CD14-positive monocyte (primary cell): ENCODE data around the gene DMBT1. TPM values are rescaled to one million over a fixed set of nuclear protein-coding genes. Genes with fewer than 3 reads are reported as not detected.

ENCODE experiments used
- DNase-seq, 3 donors: peaks; one replicate each; pipeline ENCODE4 v3.0.0-alpha.2; 2011 to 2022
- H2AFZ ChIP-seq: 2 replicates; pipeline ENCODE4 v1.6.0; 2012; ENCODE audit warnings: mild to moderate bottlenecking, low read depth, low read length, inconsistent platforms; ENCODE audit not compliant: insufficient read depth, poor library complexity, severe bottlenecking
- H3K27ac ChIP-seq, 2 donors: 1 replicate in 1 of 2; 2 replicates in 1 of 2; pipeline ENCODE4 v1.5.1; 2012 to 2013; ENCODE audit warnings: low read length in 2 of 2, control low read depth in 1 of 2, inconsistent platforms in 1 of 2, low read depth in 1 of 2, mild to moderate bottlenecking in 1 of 2
- H3K27me3 ChIP-seq, 2 donors: one replicate each; pipeline versions ENCODE4 v1.6.0 to v1.6.1; 2011 to 2013; ENCODE audit warnings: low read length in 2 of 2; ENCODE audit not compliant: control insufficient read depth in 2 of 2, insufficient read depth in 2 of 2
- H3K36me3 ChIP-seq, 2 donors: replicated peaks in 1 of 2; 1 replicate in 1 of 2; 2 replicates in 1 of 2; pipeline versions ENCODE4 v1.5.1 to v1.6.1; 2012 to 2013; ENCODE audit warnings: low read length in 2 of 2, control low read depth in 1 of 2, inconsistent platforms in 1 of 2, mild to moderate bottlenecking in 1 of 2; ENCODE audit not compliant: insufficient read depth in 2 of 2, control insufficient read depth in 1 of 2
- H3K4me1 ChIP-seq, 2 donors: 1 replicate in 1 of 2; 2 replicates in 1 of 2; pipeline versions ENCODE4 v1.5.1 to v1.6.1; 2012 to 2013; ENCODE audit warnings: low read length in 2 of 2, control low read depth in 1 of 2, inconsistent platforms in 1 of 2, mild to moderate bottlenecking in 1 of 2, moderate library complexity in 1 of 2; ENCODE audit not compliant: insufficient read depth in 2 of 2, control insufficient read depth in 1 of 2
- H3K4me2 ChIP-seq: replicated peaks from 2 replicates; pipeline ENCODE3; 2012; ENCODE audit warnings: low read length, moderate library complexity, mild to moderate bottlenecking; ENCODE audit not compliant: poor library complexity, severe bottlenecking; ENCODE audit errors: extremely low read depth
- H3K4me3 ChIP-seq, 3 experiments: fragments of 200-600 bp in 1 of 3; sonication (generic) in 1 of 3; replicated peaks in 1 of 3; 1 replicate in 2 of 3; 2 replicates in 1 of 3; pipeline ENCODE4 v1.5.1; 2011 to 2013; ENCODE audit warnings: low read length in 3 of 3, mild to moderate bottlenecking in 3 of 3, control low read depth in 2 of 3, low read depth in 2 of 3, inconsistent platforms in 1 of 3, moderate library complexity in 1 of 3
- H3K79me2 ChIP-seq: 2 replicates; pipeline ENCODE4 v1.6.0; 2012; ENCODE audit warnings: mild to moderate bottlenecking, control low read depth, inconsistent platforms, low read length, moderate library complexity; ENCODE audit not compliant: insufficient read depth
- H3K9ac ChIP-seq: 2 replicates; pipeline ENCODE4 v1.6.0; 2017; ENCODE audit warnings: low read length, mild to moderate bottlenecking; ENCODE audit not compliant: insufficient read depth, poor library complexity, severe bottlenecking
- H3K9me3 ChIP-seq, 2 donors: replicated peaks in 1 of 2; 1 replicate in 1 of 2; 2 replicates in 1 of 2; pipeline versions ENCODE4 v1.5.1 to v1.6.1; 2012 to 2013; ENCODE audit warnings: low read length in 2 of 2, control low read depth in 1 of 2; ENCODE audit not compliant: control insufficient read depth in 1 of 2, insufficient read depth in 1 of 2
- H4K20me1 ChIP-seq: 2 replicates; pipeline ENCODE4 v1.6.0; 2012; ENCODE audit warnings: mild to moderate bottlenecking, low read length, control low read depth, moderate library complexity; ENCODE audit not compliant: insufficient read depth
- H3K27ac Mint-ChIP-seq, 7 donors: one replicate each; pipeline ENCODE4 v1.8.0; 2020; ENCODE audit warnings: mild to moderate bottlenecking in 7 of 7, mixed read lengths in 7 of 7, moderate library complexity in 6 of 7, inconsistent platforms in 2 of 7
- H3K27me3 Mint-ChIP-seq, 3 donors: one replicate each; pipeline ENCODE4 v1.8.0; 2021 to 2022; ENCODE audit warnings: low read depth in 3 of 3, mild to moderate bottlenecking in 3 of 3, mixed read lengths in 3 of 3, moderate library complexity in 3 of 3, inconsistent platforms in 1 of 3
- H3K36me3 Mint-ChIP-seq, 2 donors: one replicate each; pipeline ENCODE4 v1.8.0; 2020; ENCODE audit warnings: mixed read lengths in 2 of 2, inconsistent platforms in 1 of 2, mild to moderate bottlenecking in 1 of 2
- H3K4me1 Mint-ChIP-seq: one replicate; pipeline ENCODE4 v1.8.0; 2020; ENCODE audit warnings: mild to moderate bottlenecking, mixed read lengths
- H3K4me3 Mint-ChIP-seq, 2 donors: one replicate each; pipeline ENCODE4 v1.8.0; 2020; ENCODE audit warnings: mild to moderate bottlenecking in 2 of 2, mixed read lengths in 2 of 2, moderate library complexity in 1 of 2
- H3K9me3 Mint-ChIP-seq, 7 donors: one replicate each; pipeline ENCODE4 v1.8.0; 2020 to 2022; ENCODE audit warnings: mixed read lengths in 7 of 7, mild to moderate bottlenecking in 6 of 7, moderate library complexity in 6 of 7, inconsistent platforms in 2 of 7
- WGBS: methylation state at CpG from one replicate; pipeline ENCODE4 v1.1.5; 2013; ENCODE audit warnings: missing lambda C conversion rate; ENCODE audit not compliant: insufficient coverage; 5-methylcytosine and 5-hydroxymethylcytosine counted together
- intact Hi-C, 2 donors: fragments of 100-400 bp; cut with micrococcal nuclease; formaldehyde crosslinking; loops; one replicate each; pipeline versions ENCODE4 v1.15.0 to v1.15.1; 2023
- polyA plus RNA-seq, 3 donors: library from polyadenylated mRNA; depleted of rRNA in 1 of 3; unstranded in 2 of 3; stranded (reverse) in 1 of 3; fragments of 300-500 nt in 2 of 3; fragments of >200 nt in 1 of 3; fragmentation: Illumina TruSeq in 2 of 3; gene quantifications; 1 replicate in 2 of 3; 2 replicates in 1 of 3; pipeline ENCODE4 v1.2.3, GENCODE V29; 2012 to 2021
- TF ChIP-seq, protein P1 (sequence below): fragments of 200-600 bp; IDR thresholded peaks from one replicate; pipeline ENCODE4 v1.8.0; 2022; ENCODE audit warnings: antibody characterized with exemption, mild to moderate bottlenecking

Gene DMBT1
- polyA plus RNA-seq, 3 donors = not detected

DNA sequence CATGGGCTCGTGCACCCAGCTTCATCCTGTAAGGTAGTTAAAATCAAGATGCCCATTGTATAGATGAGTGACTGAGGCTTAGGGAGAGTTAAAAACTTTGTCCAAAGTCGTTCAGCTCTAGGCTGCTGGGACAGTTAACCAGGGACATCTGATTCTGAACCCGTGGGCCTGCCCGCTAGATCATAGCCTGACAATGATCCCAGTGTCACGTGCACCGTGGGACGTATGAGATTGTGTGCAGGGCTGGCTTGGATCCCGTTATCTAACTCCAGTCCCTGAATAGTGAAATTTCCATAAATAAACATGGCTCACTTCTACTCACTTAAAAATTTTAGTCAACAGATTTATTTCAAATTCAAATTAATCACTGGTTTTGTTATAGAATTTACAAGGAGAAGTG lies 114.2 kb downstream of the DMBT1 start:
- peaks cover 0 to 5% (median 1%) of the 10 kb centered on the region in 7 donors for H3K9me3 Mint-ChIP-seq
- no peaks in the 10 kb centered on the region for H3K9me3 ChIP-seq
- H3K27me3 ChIP-seq = no peaks in the 10 kb centered on the region
- no peak overlapping the region for H3K27ac ChIP-seq
- no peak overlapping the region for H3K27ac Mint-ChIP-seq
- H3K9ac ChIP-seq = no peak overlapping the region
- TF ChIP-seq, protein P1, sequence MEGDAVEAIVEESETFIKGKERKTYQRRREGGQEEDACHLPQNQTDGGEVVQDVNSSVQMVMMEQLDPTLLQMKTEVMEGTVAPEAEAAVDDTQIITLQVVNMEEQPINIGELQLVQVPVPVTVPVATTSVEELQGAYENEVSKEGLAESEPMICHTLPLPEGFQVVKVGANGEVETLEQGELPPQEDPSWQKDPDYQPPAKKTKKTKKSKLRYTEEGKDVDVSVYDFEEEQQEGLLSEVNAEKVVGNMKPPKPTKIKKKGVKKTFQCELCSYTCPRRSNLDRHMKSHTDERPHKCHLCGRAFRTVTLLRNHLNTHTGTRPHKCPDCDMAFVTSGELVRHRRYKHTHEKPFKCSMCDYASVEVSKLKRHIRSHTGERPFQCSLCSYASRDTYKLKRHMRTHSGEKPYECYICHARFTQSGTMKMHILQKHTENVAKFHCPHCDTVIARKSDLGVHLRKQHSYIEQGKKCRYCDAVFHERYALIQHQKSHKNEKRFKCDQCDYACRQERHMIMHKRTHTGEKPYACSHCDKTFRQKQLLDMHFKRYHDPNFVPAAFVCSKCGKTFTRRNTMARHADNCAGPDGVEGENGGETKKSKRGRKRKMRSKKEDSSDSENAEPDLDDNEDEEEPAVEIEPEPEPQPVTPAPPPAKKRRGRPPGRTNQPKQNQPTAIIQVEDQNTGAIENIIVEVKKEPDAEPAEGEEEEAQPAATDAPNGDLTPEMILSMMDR = no peak
- intact Hi-C loops = no loop called here
- H4K20me1 ChIP-seq = no peaks in the 10 kb centered on the region
- H3K4me3 Mint-ChIP-seq = no peak overlapping the region
- no peaks in the 10 kb centered on the region for H3K79me2 ChIP-seq
- WGBS = 78% methylated on average over 3 of the region's 8 CpGs
- H3K36me3 ChIP-seq = no peaks in the 10 kb centered on the region
- peaks cover 2 to 7% (median 3%) of the 10 kb centered on the region in 3 donors for H3K27me3 Mint-ChIP-seq
- H3K4me1 Mint-ChIP-seq = no peaks in the 10 kb centered on the region
- no peaks in the 10 kb centered on the region for H3K4me1 ChIP-seq
- H3K4me2 ChIP-seq = no peak overlapping the region
- no peak for DNase-seq
- no peaks in the 10 kb centered on the region for H3K36me3 Mint-ChIP-seq
- H2AFZ ChIP-seq = no peak overlapping the region
- no peak overlapping the region for H3K4me3 ChIP-seq

DNA sequence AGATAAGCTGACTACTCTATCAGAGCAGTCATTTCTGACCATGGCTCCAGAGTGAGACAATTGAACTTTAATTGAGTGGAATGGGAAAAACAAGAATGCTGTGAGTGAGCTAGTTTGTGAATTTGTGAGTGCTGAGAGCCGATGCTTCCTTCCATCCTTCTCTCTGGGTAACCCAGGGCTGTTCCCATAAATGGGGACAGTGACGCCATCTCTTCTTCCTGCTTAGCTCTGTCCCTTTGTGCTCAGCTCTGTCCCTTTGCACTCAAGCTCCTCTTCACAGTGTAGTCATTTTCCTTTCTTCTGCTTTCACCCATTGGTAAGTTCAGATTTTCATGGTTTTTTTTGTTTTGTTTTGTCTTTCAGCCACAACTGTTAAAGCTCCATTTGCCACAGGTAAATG lies 114.7 kb downstream of the DMBT1 start:
- Histone ChIP-seq H3K79me2 (no peaks in the 10 kb centered on the region), H3K27ac (no peak overlapping the region), H3K9ac (no peak overlapping the region), H3K36me3 (no peaks in the 10 kb centered on the region), H2AFZ (no peak overlapping the region), H3K4me1 (no peaks in the 10 kb centered on the region), H3K27me3 (no peaks in the 10 kb centered on the region), H3K9me3 (no peaks in the 10 kb centered on the region), H3K4me2 (no peak overlapping the region), H4K20me1 (no peaks in the 10 kb centered on the region), H3K4me3 (no peak overlapping the region)
- H3K36me3 Mint-ChIP-seq = no peaks in the 10 kb centered on the region
- TF ChIP-seq, protein P1 = no peak
- H3K4me1 Mint-ChIP-seq = no peaks in the 10 kb centered on the region
- intact Hi-C loops = no loop called here
- WGBS = 75% methylated on average over 1 of the region's 2 CpGs
- peaks cover 2 to 7% (median 3%) of the 10 kb centered on the region in 3 donors for H3K27me3 Mint-ChIP-seq
- no peak for DNase-seq
- H3K27ac Mint-ChIP-seq = no peak overlapping the region
- H3K4me3 Mint-ChIP-seq = no peak overlapping the region
- peaks cover 0 to 8% (median 1%) of the 10 kb centered on the region in 7 donors for H3K9me3 Mint-ChIP-seq
